ENCODE data around the gene NFU1.
"Not testable (repeated sequence)": the region's sequence is repeated elsewhere in the genome, so short reads cannot be mapped to it uniquely, and the experiment has no call there.

The NFU1 gene

DNA sequence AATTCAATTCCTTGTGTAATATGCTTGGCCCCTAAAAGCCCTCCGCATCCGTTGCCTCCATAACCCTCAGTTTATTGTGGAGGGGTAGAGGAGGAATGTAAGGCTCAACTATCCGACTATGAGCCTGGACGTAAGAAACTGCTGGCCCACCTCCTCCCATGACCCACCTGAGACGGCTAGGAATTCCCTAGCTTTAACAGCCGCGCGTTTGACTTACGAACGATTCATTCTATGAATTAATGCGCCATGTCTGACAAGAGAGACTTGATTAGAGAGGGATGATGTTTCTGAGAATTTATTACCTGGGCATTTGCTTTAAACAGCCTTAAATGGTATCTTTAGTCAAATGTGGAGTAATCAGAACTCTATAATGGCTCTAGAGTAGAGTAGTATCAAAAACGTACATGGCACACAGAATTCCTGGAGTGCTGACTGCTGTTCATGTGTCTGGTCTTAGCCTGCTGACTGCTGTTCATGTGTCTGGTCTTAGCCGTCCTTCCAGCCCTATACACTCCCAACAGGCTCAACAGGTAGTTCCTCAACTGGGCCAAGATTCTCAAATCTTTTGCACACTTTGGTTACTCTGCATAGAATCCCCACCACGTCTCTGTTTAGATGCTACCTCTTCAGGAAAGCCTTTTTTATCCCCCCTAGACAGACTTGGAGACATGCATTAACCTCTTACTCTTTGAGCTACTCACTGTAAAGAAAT is 49.3 kb downstream of the NFU1 start:
- DNase-seq (ENCODE audit: low read depth, low spot score) = no peak

DNA sequence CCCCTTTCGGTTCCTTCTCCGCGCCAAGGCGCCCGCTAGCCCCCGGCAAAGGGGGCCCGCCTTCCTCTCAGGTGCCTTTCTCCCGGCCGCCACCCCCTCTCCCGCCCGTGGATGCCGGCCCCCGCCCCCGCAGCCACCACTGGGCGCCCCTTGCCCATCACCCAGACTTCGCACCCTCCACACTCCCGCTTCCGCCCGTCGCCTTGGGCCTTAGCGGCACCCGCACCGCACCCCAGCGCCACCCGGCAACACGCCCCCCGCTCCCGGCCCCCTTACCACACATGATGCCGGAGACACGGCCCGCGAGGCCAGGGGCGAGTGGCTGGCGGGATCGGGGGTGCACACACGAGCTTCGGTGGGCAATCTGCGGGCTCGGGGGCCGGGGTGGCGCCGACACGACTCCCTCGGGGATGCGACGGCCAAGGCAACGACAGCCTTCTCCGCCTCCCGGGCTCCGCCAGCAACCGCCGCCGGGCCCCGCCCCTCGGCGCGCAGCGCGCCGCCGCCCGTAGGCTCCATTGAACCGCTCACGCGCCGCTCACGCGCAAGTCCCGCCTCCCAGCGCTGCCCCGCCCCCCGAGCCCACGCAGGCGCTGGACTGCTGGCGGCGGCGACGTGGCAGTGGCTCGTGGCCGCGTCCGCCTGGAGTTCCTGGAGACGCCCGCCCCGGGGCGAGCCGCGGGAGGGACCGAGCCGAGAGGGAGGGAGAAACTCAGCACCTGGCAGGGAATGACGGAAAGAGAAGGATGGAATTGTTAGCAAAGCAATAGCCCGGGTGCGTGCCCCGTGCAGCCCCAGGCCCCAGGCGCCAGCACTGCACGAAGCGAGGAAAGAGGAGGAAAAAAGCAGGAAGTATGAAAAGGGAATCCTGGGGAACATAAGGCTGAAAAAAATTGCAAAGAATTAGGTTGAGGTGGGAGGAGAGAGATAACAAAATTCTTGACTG is 50.2 kb downstream of the NFU1 start, which contains the start of gene GFPT1:
TSS of gene GFPT1 (minus strand) at position 439 of the 946 bp plus-strand sequence. CDS start at position 283, 156 bp downstream.
- peak; percentile 81 for DNase-seq (ENCODE audit: low read depth, low spot score)

DNA sequence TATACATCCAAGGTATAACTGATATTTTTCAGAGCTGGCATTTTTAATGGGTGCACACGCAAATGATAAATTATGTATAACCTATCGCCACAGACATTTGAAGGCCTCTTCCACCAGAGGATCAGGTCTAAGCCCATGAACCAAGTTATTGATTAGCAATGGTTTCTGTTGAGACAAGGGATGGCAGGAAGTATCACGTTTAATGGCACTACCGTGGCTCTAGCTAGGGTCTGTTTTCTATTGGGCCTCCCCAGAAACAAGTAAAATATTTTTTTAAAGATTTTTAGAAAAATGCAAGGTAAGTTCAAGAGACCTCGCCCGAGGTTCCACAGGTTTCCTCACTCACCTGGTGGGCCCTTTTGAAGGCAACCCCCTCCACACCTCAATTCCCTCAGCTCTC is 50.9 kb downstream of the NFU1 start:
- DNase-seq (ENCODE audit: low read depth, low spot score) = no peak

DNA sequence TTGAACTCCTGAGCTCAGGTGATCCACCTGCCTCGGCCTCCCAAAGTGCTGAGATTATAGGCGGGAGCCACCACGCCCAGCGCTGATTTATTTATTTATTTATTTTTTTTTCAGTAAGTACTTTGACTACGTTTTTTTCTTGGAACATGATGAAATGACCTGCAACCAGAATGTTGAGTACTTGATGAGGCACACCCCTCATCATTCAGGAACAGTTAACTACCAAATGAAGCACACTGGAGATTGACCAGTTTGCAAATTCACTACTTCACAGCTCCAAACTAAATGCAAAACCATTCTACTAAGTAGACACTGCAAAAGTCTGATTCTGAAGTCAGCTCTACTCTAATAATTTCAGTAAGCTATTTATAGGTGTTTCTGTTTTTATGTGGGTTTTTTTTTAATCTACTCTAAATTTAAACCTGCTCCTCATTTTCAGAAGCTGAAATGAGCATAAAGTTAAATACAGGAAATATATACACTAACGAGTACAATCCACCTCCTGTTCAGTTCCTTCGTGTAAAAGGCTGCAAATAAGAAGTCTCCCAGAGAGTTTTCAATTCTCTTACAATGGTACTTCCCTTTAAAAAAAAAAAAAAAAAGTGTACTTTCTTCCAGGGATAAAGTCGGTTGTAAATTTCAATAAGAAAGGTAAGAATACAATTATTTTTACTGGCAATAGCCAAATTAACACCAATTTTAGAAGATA is 51.6 kb downstream of the NFU1 start:
- DNase-seq (ENCODE audit: low read depth, low spot score) = no peak

DNA sequence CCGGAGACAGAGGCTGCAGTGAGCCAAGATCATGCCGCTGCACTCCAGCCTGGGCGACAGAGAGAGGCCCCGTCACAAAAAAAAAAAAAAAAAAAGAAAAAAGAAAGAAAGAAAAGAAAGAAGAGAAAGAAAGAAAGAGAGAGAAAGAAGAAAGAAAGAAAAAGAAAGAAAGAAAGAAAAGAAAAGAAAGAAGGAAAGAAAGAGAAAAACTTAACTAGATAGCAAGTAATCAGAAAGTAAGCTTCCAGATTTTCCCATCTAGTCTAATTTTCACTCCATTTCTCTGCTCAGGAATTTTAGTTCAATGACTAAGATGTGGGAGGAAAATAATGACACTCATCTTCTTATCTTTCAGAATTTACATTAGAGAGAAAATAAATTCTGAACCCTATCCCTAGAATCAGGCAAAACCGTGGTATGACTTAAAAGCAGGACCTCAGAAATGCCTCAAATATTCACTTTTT is 52.6 kb downstream of the NFU1 start:
- no peak for DNase-seq (ENCODE audit: low read depth, low spot score)

DNA sequence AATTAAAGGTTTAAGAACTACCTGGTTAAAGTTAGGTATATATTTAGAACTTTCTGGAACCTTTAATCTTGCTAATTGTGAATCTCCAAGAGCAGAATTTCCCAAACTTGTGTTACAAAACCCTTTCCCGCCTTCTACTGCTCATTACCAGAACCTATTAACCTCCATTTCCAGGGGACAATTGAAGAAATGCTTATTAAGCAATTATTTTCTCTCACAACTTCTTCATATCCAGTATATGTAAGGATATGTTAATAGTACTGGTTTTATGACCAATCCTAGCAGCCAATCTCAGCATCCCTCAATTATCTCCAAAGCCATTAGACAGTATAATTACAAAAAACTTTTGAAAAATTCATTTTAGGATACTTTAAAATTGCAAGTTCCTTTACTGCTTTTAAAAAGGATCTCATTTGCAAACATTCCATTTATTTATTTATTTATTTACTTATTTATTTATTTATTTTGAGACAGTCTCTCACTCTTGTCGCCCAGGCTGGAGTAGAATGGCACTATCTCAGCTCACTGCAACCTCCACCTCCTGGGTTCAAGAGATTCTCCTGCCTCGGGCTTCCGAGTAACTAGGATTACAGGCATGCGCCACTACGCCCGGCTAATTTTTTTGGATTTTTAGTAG is 53.9 kb downstream of the NFU1 start:
- DNase-seq (ENCODE audit: low read depth, low spot score) = no peak

DNA sequence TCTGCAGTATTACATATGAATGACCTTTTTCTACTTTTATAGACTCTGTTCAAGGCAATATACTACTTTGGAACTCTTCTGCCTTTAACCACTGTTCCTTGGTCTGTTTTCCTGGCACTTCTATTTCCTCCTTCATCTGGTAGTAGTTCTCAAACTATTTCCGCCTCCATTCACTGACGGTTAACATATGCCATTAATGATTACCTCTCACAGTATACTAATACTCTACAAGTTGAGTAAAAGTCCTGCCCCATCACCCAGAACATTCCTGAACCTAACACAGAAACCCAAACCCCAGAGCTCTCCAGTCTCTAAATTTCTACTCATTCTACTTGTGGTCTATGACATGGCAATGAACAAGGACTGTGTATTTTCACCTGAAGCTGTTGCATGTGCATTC is 54.7 kb downstream of the NFU1 start:
- DNase-seq (ENCODE audit: low read depth, low spot score) = no peak

DNA sequence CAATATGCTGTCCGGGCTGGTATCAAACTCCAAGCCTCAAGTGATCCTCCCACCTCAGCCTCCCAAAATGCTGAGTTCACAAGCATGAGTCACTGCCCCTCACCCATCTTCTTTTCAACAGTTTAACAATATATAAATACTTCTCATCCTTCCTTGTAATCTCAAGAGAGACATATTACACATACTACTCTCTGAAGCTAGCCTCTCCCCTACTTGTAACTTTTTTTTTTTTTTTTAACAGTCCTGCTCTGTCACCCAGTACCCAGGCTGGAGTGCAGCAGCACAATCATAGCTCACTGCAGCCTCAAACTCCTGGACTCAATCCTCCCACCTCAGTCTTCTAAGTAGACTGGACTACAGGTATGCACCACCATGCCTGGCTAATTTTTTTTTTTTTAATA is 55.9 kb downstream of the NFU1 start:
- no peak for DNase-seq (ENCODE audit: low read depth, low spot score)

DNA sequence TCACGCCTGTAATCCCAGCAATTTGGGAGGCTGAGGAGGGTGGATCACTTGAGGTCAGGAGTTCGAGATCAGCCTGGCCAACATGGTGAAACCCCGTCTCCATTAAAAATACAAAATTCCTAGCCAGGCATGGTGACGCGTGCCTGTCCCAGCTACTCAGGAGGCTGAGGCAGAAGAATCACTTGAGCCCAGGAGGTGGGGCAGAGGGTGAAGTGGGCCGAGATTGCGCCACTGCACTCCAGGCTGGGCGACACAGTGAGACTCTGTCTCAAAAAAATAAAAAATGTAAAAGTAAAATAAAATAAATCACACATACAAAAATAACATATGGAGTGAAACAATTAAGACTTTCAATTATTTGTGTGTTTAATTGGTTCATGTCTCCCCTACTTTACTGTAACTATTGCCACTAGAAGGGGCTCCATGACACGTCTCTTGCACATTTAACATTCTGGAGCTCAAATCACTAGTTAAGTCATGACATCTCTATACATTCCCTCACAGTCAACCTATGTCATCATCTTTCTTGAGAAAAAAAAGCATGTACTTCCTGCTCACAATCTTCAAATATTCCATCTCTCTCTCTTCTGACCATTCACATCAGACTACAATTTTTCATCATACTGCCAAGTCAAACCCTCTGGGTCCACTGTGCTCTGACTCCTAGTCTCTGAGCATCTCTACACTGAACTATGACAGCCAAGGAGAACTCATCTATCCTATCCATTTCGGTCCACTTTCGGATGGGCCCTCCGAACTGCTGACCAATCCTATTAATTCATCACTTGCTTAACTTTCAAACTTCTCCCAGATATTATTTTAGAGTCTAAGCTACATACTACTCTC is 56.9 kb downstream of the NFU1 start:
- no peak for DNase-seq (ENCODE audit: low read depth, low spot score)

DNA sequence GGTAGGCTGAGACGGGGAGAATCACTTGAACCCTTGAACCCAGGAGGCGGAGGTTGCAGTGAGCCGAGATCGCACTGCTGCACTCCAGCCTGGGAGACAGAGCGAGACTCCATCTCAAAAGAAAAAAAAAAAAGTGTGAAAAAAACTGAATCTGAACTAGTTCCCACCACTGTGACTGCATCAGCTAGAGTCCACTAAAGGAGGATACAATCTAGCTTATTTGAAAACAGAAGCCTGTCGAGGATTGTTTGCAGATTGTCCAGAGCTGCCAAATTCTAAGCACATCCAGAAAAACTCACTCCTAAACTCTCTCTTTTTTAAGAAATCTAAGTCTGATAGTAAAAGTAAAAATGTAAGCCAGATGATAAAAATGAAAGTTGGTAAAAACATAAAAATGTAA is 60.8 kb downstream of the NFU1 start:
- DNase-seq (ENCODE audit: low read depth, low spot score) = no peak

DNA sequence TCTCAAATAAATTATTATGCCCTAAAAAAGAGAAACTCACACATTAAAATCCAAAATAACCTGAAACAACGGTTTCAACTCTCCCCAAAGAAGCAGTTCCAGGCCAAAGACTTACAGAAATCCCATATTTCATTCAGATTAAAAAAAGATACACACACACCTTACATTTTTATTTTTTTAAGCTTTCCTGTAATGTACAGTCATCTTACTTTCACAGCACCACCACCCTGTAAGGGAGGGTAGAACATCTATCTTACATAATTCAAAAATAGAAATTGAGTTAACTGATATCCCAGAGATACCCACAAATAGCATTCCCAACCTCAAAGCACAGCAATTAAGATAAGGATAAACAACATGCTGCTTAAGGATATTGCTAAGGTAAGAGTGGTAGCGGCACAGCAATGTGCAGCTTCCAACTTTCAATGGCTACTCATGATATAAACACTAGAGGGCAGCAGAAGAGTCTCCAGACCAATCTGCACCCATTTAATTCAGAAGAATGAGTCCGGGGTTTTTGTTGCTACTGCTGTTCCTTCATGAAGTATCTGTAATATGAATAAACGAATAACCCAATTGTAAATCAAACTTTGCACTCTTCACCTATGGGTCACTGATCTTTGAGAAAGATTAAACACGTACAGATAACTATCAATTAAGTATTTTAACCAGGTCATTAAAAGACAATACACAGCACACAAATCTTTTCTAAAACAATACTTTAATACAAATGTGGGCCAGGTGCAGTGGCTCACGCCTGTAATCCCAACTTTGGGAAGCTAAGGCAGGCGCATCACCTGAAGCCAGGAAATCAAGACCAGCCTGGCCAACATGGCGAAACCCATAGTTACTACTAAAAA is 61.5 kb downstream of the NFU1 start:
- DNase-seq (ENCODE audit: low read depth, low spot score) = no peak

DNA sequence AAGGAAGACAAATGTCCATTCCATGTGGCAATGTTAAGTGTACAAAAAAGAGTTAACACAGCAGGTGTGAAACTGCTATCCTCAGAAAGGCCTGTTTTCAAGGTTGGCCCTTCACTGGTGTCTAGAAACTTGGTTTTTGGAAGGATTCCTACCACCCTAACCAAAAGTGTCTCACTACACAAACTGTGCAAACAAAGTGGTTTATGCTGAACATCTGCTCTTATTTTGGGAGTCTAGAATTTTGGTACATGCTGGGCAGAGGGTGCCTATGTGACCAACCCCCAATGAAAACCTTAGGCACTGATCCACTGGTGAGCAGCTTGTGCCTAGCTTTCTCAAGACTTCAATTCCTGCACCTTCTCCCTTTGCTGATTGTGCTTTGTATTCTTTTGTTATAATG is 64.5 kb downstream of the NFU1 start:
- DNase-seq (ENCODE audit: low read depth, low spot score) = no peak

DNA sequence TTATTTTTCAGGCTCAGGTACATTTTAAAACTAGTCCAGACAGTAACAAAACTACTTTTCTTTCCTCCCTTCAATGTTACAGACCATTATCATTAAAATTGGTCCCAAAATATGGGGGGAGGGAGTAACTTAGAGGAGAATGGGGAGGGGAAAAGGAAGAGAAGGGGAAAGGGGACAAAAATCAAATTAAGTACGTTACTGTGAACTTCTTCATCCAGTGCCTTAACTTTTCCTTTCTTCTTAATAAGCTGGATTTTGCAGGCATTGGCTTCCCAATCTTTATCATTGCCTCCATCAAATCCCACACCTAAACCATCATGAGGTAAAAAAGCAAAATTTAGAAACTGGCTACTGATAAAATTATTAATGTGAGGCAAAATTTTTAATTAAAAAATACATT is 67.4 kb downstream of the NFU1 start:
- DNase-seq (ENCODE audit: low read depth, low spot score) = no peak

DNA sequence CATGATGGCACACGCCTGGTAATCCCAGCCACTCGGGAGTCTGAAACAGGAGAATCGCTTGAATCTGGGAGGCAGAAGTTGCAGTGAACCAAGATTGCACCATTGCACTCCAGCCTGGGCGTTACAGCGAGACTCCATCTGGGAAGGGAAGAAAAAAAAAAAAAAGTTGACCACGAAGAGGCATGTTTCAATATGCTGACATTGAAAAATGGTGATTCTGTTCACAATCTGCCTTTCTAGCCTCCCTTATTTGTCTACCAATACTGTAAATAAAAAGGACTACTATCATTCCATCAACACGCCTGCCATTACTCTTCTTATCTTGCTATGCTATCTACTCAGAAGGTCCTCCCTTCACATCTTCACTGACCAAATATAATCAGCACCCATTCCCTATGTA is 68.6 kb downstream of the NFU1 start:
- DNase-seq (ENCODE audit: low read depth, low spot score) = no peak

DNA sequence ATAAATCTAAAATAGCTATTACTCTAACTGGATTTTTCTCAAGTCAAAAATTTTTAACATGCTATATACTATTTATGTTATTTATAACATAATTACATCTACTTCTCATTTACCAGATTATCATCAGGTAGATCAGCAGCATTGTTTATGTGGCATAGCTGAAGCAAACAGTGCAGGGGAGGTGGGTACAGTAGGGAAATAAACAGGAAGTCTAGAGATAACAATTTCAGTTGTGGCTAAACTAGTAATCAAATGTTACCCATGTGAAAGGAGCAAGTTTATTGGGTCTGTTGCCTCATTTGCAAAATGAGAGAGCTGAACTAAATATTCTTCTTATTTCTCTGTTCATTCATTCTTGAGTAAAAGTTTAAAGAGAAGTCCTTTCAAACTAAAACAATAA is 77.9 kb downstream of the NFU1 start:
- no peak for DNase-seq (ENCODE audit: low read depth, low spot score)

DNA sequence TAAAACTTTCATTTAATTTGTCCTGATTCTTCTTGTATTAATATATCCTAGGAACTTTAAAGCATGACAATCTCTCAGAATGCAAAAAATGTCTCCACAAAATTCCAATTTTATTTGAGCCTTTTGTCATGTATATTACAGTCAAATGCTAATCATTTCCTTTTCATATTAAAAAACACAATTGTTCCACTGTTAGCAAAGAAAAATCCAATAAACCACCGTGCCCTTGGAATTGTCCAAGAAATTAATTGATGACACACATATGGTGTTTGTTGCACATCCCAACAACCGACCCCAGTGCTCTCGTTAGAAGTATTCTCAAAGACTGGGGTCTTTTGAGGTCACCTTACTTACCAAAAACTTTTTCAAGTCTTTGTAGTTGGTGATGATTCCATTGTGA is 78.3 kb downstream of the NFU1 start:
- DNase-seq (ENCODE audit: low read depth, low spot score) = no peak

DNA sequence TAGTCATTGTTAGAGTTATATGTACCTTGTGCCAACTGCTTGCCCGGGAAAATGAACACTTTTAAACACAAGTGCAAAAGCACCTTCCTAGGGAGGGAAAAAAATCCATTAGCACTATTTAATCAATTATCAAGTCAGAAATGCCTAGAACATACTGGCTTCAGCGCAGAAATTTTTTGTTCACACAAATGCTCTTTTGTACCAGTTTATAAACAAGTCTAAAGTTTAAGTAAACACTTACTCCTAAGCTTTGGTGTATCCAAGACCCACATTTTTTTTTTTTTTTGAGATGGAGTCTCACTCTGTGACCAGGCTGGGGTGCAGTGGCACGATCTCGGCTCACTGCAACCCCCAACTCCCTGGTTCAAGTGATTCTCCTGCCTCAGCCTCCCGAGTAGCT is 80.8 kb downstream of the NFU1 start:
- DNase-seq (ENCODE audit: low read depth, low spot score) = no peak

DNA sequence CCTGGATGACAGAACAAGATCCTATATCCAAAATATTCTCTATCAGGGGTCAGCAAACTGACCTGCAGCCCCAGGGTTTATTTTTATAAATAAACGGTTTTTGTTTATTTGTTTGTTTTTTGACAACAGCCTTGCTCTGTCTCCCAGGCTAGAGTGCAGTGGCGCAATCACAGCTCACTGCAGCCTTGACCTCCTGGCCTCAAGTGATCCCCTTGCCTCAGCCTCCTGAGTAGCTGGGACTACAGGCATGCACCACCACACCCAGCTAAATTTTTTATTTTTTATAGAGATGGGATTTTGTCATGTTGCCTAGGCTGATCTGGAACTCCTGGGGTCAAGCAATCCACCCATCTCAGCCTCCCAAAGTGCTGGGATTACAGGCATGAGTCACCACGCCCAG is 82.3 kb downstream of the NFU1 start:
- not testable (repeated sequence) for DNase-seq (ENCODE audit: low read depth, low spot score)

DNA sequence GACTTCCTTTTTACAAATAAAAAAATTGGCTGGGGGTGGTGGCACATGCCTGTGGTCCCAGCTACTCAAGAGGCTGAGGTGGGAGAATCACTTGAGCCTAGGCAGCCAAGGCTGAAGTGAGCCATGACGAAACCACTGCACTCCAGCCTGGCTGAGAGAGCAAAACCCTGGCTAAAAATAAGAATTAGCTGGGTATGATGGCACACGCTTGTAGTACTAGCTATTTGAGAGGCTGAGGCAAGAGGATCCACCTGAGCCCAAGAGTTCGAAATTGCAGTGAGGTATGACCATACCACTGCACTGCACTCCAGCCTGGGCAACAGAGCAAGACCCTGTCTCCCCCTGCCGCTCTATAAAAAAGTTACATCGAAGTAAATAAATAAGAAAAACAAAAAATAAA is 83.9 kb downstream of the NFU1 start:
- no peak for DNase-seq (ENCODE audit: low read depth, low spot score)

DNA sequence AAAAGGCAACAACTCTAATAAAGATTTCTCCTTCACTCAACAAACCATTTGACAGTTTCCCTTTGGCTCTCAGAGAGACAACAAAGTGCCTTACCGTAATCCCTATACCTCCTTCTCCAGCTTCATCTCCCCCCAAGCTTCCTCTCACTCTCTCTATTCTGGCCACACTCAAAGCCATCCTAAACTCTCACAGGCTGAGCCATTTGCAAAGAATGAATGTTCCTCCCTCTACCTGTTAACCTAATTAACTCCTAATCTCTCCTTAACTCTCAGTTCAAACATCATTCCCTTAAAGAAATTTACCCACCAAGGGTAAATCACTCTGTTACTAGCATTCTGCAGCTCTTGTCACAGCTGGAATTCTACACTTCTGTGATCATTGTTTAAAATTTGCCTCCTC is 88.5 kb downstream of the NFU1 start:
- no peak for DNase-seq (ENCODE audit: low read depth, low spot score)
